ENCODE results near the gene NUS1. TPM values are rescaled to one million over a fixed set of nuclear protein-coding genes. Genes with fewer than 3 reads are reported as not detected.

Gene NUS1
- 10 to 100 TPM; 26.1 to 38.8 (median 30.9) TPM for total RNA-seq
- polyA plus RNA-seq: 10 to 100 TPM; 11.5 to 16.9 (median 16.1) TPM
- long read RNA-seq, donor 1, full-length matches to known transcripts: 11 of 11 reads
- long read RNA-seq, donor 1, partial matches to known transcripts: 0 of 11 reads
- long read RNA-seq, donor 1, other reads (novel, unspliced or antisense): 0 of 11 reads
- long read RNA-seq, donor 2, full-length matches to known transcripts: 7 of 7 reads
- long read RNA-seq, donor 2, partial matches to known transcripts: 0 of 7 reads
- long read RNA-seq, donor 2, other reads (novel, unspliced or antisense): 0 of 7 reads

DNA sequence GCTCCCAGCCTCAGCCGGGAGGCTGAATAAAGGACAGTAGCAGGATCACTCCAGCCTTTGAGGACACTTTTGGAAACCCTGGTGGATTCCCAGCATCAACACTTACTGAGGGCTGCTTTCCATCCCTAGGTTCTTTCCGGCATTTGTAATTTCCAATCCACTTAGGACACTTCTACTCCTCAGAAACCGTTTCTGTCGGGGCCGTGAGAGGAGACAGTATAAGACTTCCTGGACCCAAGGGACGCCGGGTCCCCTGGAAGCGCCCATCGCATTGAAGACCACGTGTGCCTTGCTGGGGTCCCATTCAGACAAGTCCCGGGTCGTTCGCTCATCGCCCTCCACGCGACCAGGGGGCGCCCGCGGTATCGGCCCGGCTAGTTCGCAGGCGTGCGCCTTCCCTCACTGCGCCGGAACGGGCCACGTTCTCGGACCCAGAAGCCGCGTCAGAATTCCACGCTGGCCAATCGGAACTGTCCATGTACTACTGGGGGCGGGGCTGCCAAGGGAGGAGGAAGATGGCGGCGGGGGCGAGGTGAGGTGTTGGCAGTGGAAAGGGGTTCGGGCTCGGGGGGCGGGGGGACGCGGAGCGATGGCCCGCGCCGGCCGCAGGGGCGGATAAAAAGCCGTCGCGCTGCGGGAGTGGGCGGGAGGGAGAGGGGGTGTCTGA, at the start of gene NUS1:
NUS1 (plus strand) TSS at position 479 of the 667 bp plus-strand sequence. CDS start 202 bp downstream, outside the sequence.
- TF ChIP-seq, protein P1, sequence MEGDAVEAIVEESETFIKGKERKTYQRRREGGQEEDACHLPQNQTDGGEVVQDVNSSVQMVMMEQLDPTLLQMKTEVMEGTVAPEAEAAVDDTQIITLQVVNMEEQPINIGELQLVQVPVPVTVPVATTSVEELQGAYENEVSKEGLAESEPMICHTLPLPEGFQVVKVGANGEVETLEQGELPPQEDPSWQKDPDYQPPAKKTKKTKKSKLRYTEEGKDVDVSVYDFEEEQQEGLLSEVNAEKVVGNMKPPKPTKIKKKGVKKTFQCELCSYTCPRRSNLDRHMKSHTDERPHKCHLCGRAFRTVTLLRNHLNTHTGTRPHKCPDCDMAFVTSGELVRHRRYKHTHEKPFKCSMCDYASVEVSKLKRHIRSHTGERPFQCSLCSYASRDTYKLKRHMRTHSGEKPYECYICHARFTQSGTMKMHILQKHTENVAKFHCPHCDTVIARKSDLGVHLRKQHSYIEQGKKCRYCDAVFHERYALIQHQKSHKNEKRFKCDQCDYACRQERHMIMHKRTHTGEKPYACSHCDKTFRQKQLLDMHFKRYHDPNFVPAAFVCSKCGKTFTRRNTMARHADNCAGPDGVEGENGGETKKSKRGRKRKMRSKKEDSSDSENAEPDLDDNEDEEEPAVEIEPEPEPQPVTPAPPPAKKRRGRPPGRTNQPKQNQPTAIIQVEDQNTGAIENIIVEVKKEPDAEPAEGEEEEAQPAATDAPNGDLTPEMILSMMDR (IDR thresholded peaks at IDR 0.05 in 8 of 11, conservative IDR thresholded peaks at IDR 0.05 in 3 of 11): peak; percentile 53 to 87 (median 81)
- peak; percentile 88 to 92 (median 91) for TF ChIP-seq POLR2AphosphoS5 (IDR thresholded peaks at IDR 0.05)
- peak in 2 of 3 donors; percentile 30 to 45 for TF ChIP-seq POLR2A (IDR thresholded peaks at IDR 0.05)
- WGBS, 5 donors: 0 to 1% (median 1%) methylated on average over 26 to 53 of the region's 53 CpGs
- H3K9me3 ChIP-seq: no peaks in the 10 kb centered on the region
- peak within 1 kb of the TSS; percentile 62 to 87 (median 66) for H3K4me3 ChIP-seq
- DNase-seq: peak; percentile 99
- H3K36me3 ChIP-seq: no peaks in the 10 kb centered on the region
- H3K27ac ChIP-seq: peak within 1 kb of the TSS in 7 of 8 donors; percentile 37 to 87 (median 83)
- intact Hi-C loops (cut with DNase I; ENCODE audit: low total_unique reads): no loop called here
- H3K27me3 ChIP-seq (replicated peaks in 1 of 7): no peaks in the 10 kb centered on the region
- peaks cover 33 to 52% (median 46%) of the 10 kb centered on the region in 6 donors for H3K4me1 ChIP-seq

DNA sequence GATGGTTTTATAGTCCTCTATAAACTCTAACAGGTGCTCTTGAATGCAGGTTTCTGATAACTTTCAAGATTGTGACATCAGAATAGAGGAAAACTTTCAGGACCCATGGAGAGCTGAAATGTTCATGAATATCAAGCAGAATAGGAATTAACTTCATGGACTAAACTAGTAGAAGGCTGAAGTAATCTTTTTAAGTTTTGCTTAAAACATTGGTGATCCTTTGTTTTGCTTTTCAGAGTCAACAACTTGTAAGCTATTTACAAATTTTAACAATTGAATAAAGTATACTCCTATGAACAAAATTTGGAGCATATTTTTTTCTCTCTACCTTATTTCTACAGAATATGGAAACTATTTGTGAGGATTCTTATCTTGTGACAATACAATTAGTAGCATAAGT, 47.7 kb upstream of the NUS1 start:
- intact Hi-C loops (cut with DNase I; ENCODE audit: low total_unique reads): no loop called here
- Histone ChIP-seq H3K4me1 (no peaks in the 10 kb centered on the region), H3K9me3 (peaks cover 0 to 56% (median 45%) of the 10 kb centered on the region in 8 donors), H3K27ac (no peak overlapping the region), H3K4me3 (no peak overlapping the region), H3K27me3 (replicated peaks in 1 of 7) (no peaks in the 10 kb centered on the region), H3K36me3 (no peaks in the 10 kb centered on the region)
- DNase-seq: no peak
- no peak for TF ChIP-seq POLR2AphosphoS5 (IDR thresholded peaks at IDR 0.05)
- TF ChIP-seq POLR2A (IDR thresholded peaks at IDR 0.05): no peak
- TF ChIP-seq, protein P1 (IDR thresholded peaks at IDR 0.05 in 8 of 11, conservative IDR thresholded peaks at IDR 0.05 in 3 of 11): no peak

DNA sequence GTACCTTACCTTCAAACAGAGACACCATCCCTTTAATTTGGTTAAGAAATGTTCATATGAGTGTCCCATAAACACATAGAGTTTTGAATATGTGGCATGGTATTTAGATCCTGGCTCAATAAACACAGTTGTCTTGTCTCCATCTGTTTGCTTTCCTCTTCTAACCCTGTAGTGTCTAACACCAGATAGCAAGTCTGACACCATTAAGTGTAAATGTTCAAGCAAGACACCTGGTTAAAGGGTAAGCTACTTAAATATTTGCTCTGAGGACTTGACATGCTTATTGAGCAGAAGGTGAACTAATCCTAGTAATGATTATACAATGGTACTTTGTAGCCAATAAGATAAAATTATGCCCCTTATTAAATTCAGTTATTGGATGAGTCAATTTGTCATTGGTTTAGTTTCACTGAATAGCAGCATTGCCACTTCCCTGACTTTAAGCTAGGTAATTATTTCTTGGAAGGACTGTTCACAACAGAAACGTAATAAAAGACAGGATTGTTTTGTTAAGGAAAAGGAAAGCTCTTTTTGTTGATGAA, 46.1 kb upstream of the NUS1 start:
- no peak overlapping the region for H3K4me3 ChIP-seq
- no peaks in the 10 kb centered on the region for H3K36me3 ChIP-seq
- TF ChIP-seq POLR2A (IDR thresholded peaks at IDR 0.05) (no peak), POLR2AphosphoS5 (IDR thresholded peaks at IDR 0.05) (no peak)
- TF ChIP-seq, protein P1 (IDR thresholded peaks at IDR 0.05 in 8 of 11, conservative IDR thresholded peaks at IDR 0.05 in 3 of 11): no peak
- intact Hi-C loops (cut with DNase I; ENCODE audit: low total_unique reads): no loop called here
- H3K9me3 ChIP-seq: peaks cover 0 to 43% (median 38%) of the 10 kb centered on the region in 8 donors
- no peaks in the 10 kb centered on the region for H3K4me1 ChIP-seq
- 63 to 87% (median 75%) methylated on average over 1 of the region's 1 CpG for whole genome bisulfite sequencing, 5 donors
- DNase-seq: no peak
- H3K27ac ChIP-seq: no peak overlapping the region
- H3K27me3 ChIP-seq (replicated peaks in 1 of 7): no peaks in the 10 kb centered on the region

DNA sequence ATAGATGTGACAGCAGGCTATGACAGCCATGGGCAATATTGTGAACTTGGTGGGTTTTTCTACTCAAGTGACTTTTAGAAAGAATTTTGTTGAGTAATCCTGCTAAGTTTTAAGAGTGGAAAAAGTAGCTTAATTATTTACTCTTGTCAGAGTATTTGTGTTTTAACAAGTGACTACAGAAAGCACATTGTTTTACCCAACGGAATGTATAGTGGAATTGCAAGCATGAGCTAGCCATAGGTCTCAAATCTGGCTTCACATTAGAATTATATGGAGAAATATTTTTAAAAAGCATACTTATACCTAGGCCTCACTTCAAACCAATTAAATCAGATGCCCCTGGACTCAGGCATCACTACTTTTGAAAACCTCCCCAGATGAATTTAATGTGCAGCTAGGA, 37.5 kb upstream of the NUS1 start:
- intact Hi-C loops (cut with DNase I; ENCODE audit: low total_unique reads): no loop called here
- WGBS, 5 donors: 72 to 91% (median 88%) methylated on average over 1 of the region's 1 CpG
- Histone ChIP-seq H3K9me3 (peaks cover 0 to 13% (median 5%) of the 10 kb centered on the region in 8 donors), H3K27ac (no peak overlapping the region), H3K4me1 (no peaks in the 10 kb centered on the region), H3K4me3 (no peak overlapping the region), H3K27me3 (replicated peaks in 1 of 7) (no peaks in the 10 kb centered on the region), H3K36me3 (no peaks in the 10 kb centered on the region)
- DNase-seq: no peak
- no peak for TF ChIP-seq POLR2A (IDR thresholded peaks at IDR 0.05)
- TF ChIP-seq, protein P1 (IDR thresholded peaks at IDR 0.05 in 8 of 11, conservative IDR thresholded peaks at IDR 0.05 in 3 of 11): no peak
